Measurements from ENCODE around the gene CNTNAP2.

Gene CNTNAP2

DNA sequence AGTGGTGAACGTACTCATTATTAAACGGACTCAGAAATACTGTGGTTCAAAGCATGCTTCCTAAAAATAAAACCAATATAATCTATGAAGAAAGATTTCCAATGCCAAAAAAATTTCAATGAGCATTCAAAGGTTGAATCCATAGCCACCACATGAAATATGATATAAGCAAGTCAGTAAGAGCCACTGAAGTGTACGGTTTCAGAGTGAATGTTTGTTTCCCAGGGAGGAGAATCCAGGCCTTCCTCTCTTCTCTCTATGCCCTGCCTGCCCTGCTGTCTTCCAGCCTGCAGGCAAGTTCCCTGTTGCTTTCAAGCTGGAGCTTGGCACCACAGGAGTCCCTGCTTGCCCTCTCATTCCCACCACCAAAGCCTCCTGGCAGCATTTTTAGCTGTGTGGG lies 1302.4 kb downstream of the CNTNAP2 start:
- no peaks in the 10 kb centered on the region for H3K36me3 ChIP-seq (ENCODE audit: control insufficient read depth, insufficient read depth, low read length)
- H3K4me1 ChIP-seq (ENCODE audit: control insufficient read depth, insufficient read depth, low read length, poor library complexity, severe bottlenecking): no peaks in the 10 kb centered on the region
- H3K4me3 ChIP-seq (ENCODE audit: insufficient read depth, low read depth, low read length, poor library complexity, severe bottlenecking): no peak overlapping the region
- H3K9me3 ChIP-seq (ENCODE audit: control insufficient read depth, low read length): no peaks in the 10 kb centered on the region
- no peak for DNase-seq
- H3K27me3 ChIP-seq (replicated peaks; ENCODE audit: control insufficient read depth, insufficient read depth, low read length, poor library complexity, severe bottlenecking): no peaks in the 10 kb centered on the region
- H3K27ac ChIP-seq (ENCODE audit: insufficient read depth, low read length, poor library complexity, severe bottlenecking): no peak overlapping the region

DNA sequence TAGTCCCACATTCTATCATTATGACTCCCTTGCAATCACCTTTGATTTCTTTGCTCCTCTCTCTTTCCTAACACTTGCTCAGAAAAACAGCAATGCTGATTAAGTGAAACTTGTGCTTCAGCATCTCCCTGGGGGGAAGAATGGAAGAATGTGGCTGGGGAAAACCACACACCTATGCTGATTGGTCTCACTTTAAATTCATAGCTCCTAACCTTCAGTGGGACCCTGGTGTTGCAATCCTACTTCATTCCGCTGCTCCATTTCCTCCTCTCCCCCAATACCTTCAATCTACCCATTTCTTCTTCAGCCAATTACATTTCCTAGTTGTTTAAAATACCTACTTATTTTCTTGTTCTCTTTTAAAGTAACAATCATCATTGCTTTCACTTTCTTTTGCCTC lies 1307.3 kb downstream of the CNTNAP2 start:
- H3K9me3 ChIP-seq (ENCODE audit: control insufficient read depth, low read length): no peaks in the 10 kb centered on the region
- no peaks in the 10 kb centered on the region for H3K4me1 ChIP-seq (ENCODE audit: control insufficient read depth, insufficient read depth, low read length, poor library complexity, severe bottlenecking)
- H3K36me3 ChIP-seq (ENCODE audit: control insufficient read depth, insufficient read depth, low read length): no peaks in the 10 kb centered on the region
- H3K4me3 ChIP-seq (ENCODE audit: insufficient read depth, low read depth, low read length, poor library complexity, severe bottlenecking): no peak overlapping the region
- no peak overlapping the region for H3K27ac ChIP-seq (ENCODE audit: insufficient read depth, low read length, poor library complexity, severe bottlenecking)
- no peak for DNase-seq
- H3K27me3 ChIP-seq (replicated peaks; ENCODE audit: control insufficient read depth, insufficient read depth, low read length, poor library complexity, severe bottlenecking): no peaks in the 10 kb centered on the region

DNA sequence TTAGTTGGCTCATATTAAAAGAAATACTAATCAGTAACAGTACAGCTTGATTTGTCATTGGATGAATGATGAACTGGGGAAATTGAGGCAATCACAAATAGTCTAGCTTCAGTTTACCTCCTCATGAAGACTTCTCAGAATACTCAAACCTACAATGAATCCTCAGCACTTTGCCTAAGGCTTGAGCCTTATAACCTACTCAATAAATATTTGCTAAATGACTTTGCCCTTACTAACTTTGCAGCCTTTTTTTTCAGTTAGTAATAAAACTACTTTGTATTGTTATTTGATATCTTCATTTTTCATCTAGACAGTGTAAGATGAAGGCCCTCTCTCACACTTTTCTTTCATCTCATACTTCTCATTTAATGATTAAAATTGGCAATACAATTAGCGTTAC lies 1311.5 kb downstream of the CNTNAP2 start:
- Histone ChIP-seq H3K27me3 (replicated peaks; ENCODE audit: control insufficient read depth, insufficient read depth, low read length, poor library complexity, severe bottlenecking) (no peaks in the 10 kb centered on the region), H3K4me3 (ENCODE audit: insufficient read depth, low read depth, low read length, poor library complexity, severe bottlenecking) (no peak overlapping the region), H3K4me1 (ENCODE audit: control insufficient read depth, insufficient read depth, low read length, poor library complexity, severe bottlenecking) (no peaks in the 10 kb centered on the region), H3K27ac (ENCODE audit: insufficient read depth, low read length, poor library complexity, severe bottlenecking) (no peak overlapping the region), H3K9me3 (ENCODE audit: control insufficient read depth, low read length) (no peaks in the 10 kb centered on the region), H3K36me3 (ENCODE audit: control insufficient read depth, insufficient read depth, low read length) (no peaks in the 10 kb centered on the region)
- no peak for DNase-seq

DNA sequence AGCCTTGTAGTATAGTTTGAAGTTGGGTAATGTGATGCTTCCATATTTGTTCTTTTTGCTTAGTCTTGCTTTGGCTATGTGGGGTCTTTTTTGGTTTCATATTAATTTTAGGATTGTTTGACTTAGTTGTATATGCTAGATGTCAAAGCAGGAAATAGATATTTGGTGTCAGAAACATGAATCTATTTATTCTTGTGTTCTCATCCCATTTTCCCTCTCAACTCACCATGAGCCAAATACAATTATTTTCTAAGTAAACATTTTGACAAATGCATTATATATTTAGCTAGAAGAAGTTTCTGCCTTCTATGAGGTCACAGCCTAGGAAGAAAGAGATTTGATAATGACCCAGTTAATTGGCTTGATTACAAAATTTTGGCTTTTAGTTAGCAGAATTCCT lies 1313.4 kb downstream of the CNTNAP2 start:
- H3K36me3 ChIP-seq (ENCODE audit: control insufficient read depth, insufficient read depth, low read length): no peaks in the 10 kb centered on the region
- no peak overlapping the region for H3K4me3 ChIP-seq (ENCODE audit: insufficient read depth, low read depth, low read length, poor library complexity, severe bottlenecking)
- H3K27ac ChIP-seq (ENCODE audit: insufficient read depth, low read length, poor library complexity, severe bottlenecking): no peak overlapping the region
- H3K4me1 ChIP-seq (ENCODE audit: control insufficient read depth, insufficient read depth, low read length, poor library complexity, severe bottlenecking): no peaks in the 10 kb centered on the region
- H3K27me3 ChIP-seq (replicated peaks; ENCODE audit: control insufficient read depth, insufficient read depth, low read length, poor library complexity, severe bottlenecking): no peaks in the 10 kb centered on the region
- no peak for DNase-seq
- no peaks in the 10 kb centered on the region for H3K9me3 ChIP-seq (ENCODE audit: control insufficient read depth, low read length)

DNA sequence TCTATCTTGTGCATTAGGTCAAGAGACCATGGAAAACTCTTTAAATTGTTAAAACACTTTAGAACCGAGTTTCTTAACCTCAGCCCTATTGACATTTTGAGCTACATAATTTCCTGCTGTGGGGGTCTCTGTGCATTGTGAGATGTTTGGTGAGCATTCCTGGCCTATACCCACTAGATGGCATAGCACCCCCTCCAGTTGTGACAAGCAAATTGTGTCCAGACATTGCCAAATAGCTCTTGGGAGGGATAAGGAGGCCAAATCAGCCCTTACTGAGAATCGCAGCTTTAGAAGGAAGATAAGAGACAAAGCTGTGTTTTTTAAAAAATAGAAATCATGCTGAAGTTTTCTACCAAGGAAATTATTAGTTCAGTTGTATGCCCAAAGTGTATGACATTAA lies 1315.5 kb downstream of the CNTNAP2 start:
- no peak overlapping the region for H3K4me3 ChIP-seq (ENCODE audit: insufficient read depth, low read depth, low read length, poor library complexity, severe bottlenecking)
- H3K27ac ChIP-seq (ENCODE audit: insufficient read depth, low read length, poor library complexity, severe bottlenecking): no peak overlapping the region
- H3K4me1 ChIP-seq (ENCODE audit: control insufficient read depth, insufficient read depth, low read length, poor library complexity, severe bottlenecking): no peaks in the 10 kb centered on the region
- no peaks in the 10 kb centered on the region for H3K9me3 ChIP-seq (ENCODE audit: control insufficient read depth, low read length)
- H3K27me3 ChIP-seq (replicated peaks; ENCODE audit: control insufficient read depth, insufficient read depth, low read length, poor library complexity, severe bottlenecking): no peaks in the 10 kb centered on the region
- H3K36me3 ChIP-seq (ENCODE audit: control insufficient read depth, insufficient read depth, low read length): no peaks in the 10 kb centered on the region
- DNase-seq: no peak

DNA sequence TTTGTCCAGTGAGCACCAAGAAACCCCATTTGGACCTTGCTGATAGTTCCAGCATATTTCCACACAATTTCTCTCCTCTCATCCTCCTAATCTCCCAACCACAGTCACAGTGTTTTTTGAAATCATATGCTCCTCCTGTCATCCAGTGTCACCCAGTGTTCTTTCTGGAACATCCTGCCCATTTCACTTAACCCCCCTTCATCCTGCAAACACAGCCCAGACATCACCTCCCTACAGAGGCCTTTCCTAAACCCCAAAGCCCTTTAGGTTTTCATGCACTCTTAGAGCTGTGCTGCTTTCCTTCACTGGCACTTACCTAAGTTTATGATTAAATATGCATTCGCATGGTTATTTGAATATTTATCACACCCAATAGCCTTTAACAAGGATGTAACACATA lies 1316.0 kb downstream of the CNTNAP2 start:
- H3K4me3 ChIP-seq (ENCODE audit: insufficient read depth, low read depth, low read length, poor library complexity, severe bottlenecking): no peak overlapping the region
- H3K27ac ChIP-seq (ENCODE audit: insufficient read depth, low read length, poor library complexity, severe bottlenecking): no peak overlapping the region
- H3K4me1 ChIP-seq (ENCODE audit: control insufficient read depth, insufficient read depth, low read length, poor library complexity, severe bottlenecking): no peaks in the 10 kb centered on the region
- DNase-seq: no peak
- H3K27me3 ChIP-seq (replicated peaks; ENCODE audit: control insufficient read depth, insufficient read depth, low read length, poor library complexity, severe bottlenecking): no peaks in the 10 kb centered on the region
- H3K9me3 ChIP-seq (ENCODE audit: control insufficient read depth, low read length): no peaks in the 10 kb centered on the region
- H3K36me3 ChIP-seq (ENCODE audit: control insufficient read depth, insufficient read depth, low read length): no peaks in the 10 kb centered on the region

DNA sequence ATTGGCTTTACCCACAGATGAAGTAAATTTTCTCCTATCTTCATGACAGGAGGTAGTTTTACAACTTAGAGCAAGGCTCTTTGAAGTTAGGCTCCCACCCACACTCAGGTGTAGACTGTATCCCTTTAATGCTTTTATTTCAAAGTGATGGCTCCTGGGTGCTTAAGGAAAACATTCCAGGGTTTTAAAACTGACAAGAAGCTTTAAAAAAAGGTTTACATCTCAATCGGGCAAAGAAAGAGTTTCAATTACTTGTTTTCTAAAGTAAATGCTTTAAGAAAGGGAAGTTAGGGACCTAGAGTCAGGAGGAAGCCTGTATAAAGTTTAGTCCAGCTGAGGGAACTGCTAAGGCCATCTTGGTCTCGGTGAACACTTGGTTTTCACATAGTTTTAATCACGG lies 1320.1 kb downstream of the CNTNAP2 start:
- Histone ChIP-seq H3K36me3 (ENCODE audit: control insufficient read depth, insufficient read depth, low read length) (no peaks in the 10 kb centered on the region), H3K9me3 (ENCODE audit: control insufficient read depth, low read length) (no peaks in the 10 kb centered on the region), H3K27me3 (replicated peaks; ENCODE audit: control insufficient read depth, insufficient read depth, low read length, poor library complexity, severe bottlenecking) (no peaks in the 10 kb centered on the region), H3K4me3 (ENCODE audit: insufficient read depth, low read depth, low read length, poor library complexity, severe bottlenecking) (no peak overlapping the region), H3K4me1 (ENCODE audit: control insufficient read depth, insufficient read depth, low read length, poor library complexity, severe bottlenecking) (no peaks in the 10 kb centered on the region), H3K27ac (ENCODE audit: insufficient read depth, low read length, poor library complexity, severe bottlenecking) (no peak overlapping the region)
- DNase-seq: no peak

DNA sequence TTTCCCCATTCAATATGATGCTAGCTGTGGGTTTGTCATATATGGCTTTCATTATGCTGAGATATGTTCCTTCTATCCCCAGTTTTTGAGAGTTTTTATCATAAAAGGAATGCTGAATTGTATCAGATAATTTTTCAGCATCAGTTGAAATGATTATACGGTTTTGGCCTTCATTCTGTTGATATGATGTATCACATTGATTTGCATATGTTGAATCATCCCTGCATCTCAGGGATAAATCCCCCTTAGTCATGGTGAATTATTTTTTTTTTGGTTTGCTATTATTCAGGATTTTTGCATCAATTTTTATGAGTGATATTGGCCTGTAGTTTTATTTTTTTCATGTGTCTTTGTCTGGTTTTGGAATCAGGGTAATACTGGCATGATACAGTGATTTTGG lies 1321.6 kb downstream of the CNTNAP2 start:
- Histone ChIP-seq H3K27me3 (replicated peaks; ENCODE audit: control insufficient read depth, insufficient read depth, low read length, poor library complexity, severe bottlenecking) (no peaks in the 10 kb centered on the region), H3K4me3 (ENCODE audit: insufficient read depth, low read depth, low read length, poor library complexity, severe bottlenecking) (no peak overlapping the region), H3K9me3 (ENCODE audit: control insufficient read depth, low read length) (no peaks in the 10 kb centered on the region), H3K4me1 (ENCODE audit: control insufficient read depth, insufficient read depth, low read length, poor library complexity, severe bottlenecking) (no peaks in the 10 kb centered on the region), H3K27ac (ENCODE audit: insufficient read depth, low read length, poor library complexity, severe bottlenecking) (no peak overlapping the region), H3K36me3 (ENCODE audit: control insufficient read depth, insufficient read depth, low read length) (no peaks in the 10 kb centered on the region)
- no peak for DNase-seq

DNA sequence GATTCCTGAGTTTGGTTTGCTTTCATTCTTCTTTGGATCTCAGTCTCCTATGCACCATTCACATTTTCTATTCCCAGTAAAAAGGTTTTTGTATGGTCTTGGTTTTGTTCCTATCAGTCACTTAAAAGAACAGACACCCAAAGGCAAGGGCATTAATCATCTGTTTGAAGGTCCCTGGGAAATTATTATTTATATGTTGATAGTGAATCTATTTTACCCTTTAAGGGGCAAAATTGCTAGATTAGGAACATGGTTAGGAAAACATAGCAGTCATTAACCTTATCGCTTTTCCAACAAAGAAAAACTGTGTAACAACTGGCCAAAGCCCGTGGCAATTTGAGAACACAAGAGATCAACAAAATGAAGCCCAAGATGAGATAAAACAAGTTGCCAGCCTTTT lies 1327.3 kb downstream of the CNTNAP2 start:
- Histone ChIP-seq H3K27me3 (replicated peaks; ENCODE audit: control insufficient read depth, insufficient read depth, low read length, poor library complexity, severe bottlenecking) (no peaks in the 10 kb centered on the region), H3K4me3 (ENCODE audit: insufficient read depth, low read depth, low read length, poor library complexity, severe bottlenecking) (no peak overlapping the region), H3K27ac (ENCODE audit: insufficient read depth, low read length, poor library complexity, severe bottlenecking) (no peak overlapping the region), H3K36me3 (ENCODE audit: control insufficient read depth, insufficient read depth, low read length) (no peaks in the 10 kb centered on the region), H3K4me1 (ENCODE audit: control insufficient read depth, insufficient read depth, low read length, poor library complexity, severe bottlenecking) (no peaks in the 10 kb centered on the region), H3K9me3 (ENCODE audit: control insufficient read depth, low read length) (no peaks in the 10 kb centered on the region)
- no peak for DNase-seq

DNA sequence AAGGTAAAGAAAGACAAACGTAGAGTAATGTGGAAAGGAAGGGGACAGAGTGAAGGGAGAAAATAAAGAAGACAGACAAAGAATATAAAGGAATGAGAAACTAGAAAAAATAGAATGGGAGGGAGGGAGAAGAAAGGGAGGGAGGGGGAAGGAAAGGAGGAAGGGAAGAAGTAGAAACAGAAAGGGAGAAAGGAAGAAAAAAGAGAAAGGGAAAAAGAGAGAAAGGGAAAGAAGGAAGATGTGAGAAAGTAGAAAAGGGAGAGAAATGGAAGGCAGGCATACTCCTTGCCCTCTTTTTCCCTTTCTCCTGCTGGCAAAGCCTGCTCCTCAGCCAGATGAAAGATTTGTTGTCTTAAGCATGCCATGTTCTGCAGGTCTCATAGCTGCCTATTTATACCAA lies 1336.2 kb downstream of the CNTNAP2 start:
- Histone ChIP-seq H3K27ac (ENCODE audit: insufficient read depth, low read length, poor library complexity, severe bottlenecking) (no peak overlapping the region), H3K4me3 (ENCODE audit: insufficient read depth, low read depth, low read length, poor library complexity, severe bottlenecking) (no peak overlapping the region), H3K9me3 (ENCODE audit: control insufficient read depth, low read length) (no peaks in the 10 kb centered on the region), H3K27me3 (replicated peaks; ENCODE audit: control insufficient read depth, insufficient read depth, low read length, poor library complexity, severe bottlenecking) (no peaks in the 10 kb centered on the region), H3K36me3 (ENCODE audit: control insufficient read depth, insufficient read depth, low read length) (no peaks in the 10 kb centered on the region), H3K4me1 (ENCODE audit: control insufficient read depth, insufficient read depth, low read length, poor library complexity, severe bottlenecking) (no peaks in the 10 kb centered on the region)
- no peak for DNase-seq

DNA sequence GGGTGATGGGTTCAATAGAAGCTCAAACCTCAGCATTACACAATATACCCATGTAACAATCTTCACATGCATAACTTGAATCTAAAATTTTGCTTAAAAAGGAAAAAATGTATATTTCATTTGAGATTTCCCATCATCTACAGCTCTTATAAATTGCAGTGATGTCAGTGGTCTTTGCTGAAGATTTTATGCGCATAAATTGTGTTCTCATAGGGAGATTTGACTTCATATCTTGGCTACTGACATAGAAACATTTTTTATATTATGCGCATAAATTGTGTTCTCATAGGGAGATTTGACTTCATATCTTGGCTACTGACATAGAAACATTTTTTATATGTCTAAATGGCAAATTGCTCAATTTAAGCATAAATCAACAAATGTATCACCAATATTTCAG lies 1348.6 kb downstream of the CNTNAP2 start:
- Histone ChIP-seq H3K27ac (ENCODE audit: insufficient read depth, low read length, poor library complexity, severe bottlenecking) (no peak overlapping the region), H3K4me3 (ENCODE audit: insufficient read depth, low read depth, low read length, poor library complexity, severe bottlenecking) (no peak overlapping the region), H3K4me1 (ENCODE audit: control insufficient read depth, insufficient read depth, low read length, poor library complexity, severe bottlenecking) (no peaks in the 10 kb centered on the region), H3K27me3 (replicated peaks; ENCODE audit: control insufficient read depth, insufficient read depth, low read length, poor library complexity, severe bottlenecking) (no peaks in the 10 kb centered on the region), H3K36me3 (ENCODE audit: control insufficient read depth, insufficient read depth, low read length) (no peaks in the 10 kb centered on the region), H3K9me3 (ENCODE audit: control insufficient read depth, low read length) (no peaks in the 10 kb centered on the region)
- no peak for DNase-seq
